PC-3 (cell line): ENCODE measurements around the gene TMEM271. TPM values are rescaled to one million over a fixed set of nuclear protein-coding genes. Genes with fewer than 3 reads are reported as not detected.

Experiments used
- ATAC-seq: fragments of 200-7000 bp; cut with Tn5 transposase; 2 replicates; pipeline ENCODE4 v1.9.1; 2020; ENCODE audit warnings: mild to moderate bottlenecking, moderate library complexity
- BruUV-seq: library from RNA; stranded (reverse); fragments of 400-500 nt; replicated peaks from 2 replicates; lab custom pipeline; 2021; lab: Mats Ljungman, UMichigan
- CTCF ChIA-PET: fragments of 300-600 bp; sonication (Branson Sonifier 250); formaldehyde crosslinking; loops from one replicate; lab custom pipeline; 2022; ENCODE audit warnings: antibody characterized with exemption; lab: Charles Lee
- POLR2A ChIA-PET: fragments of 300-600 bp; sonication (Branson Sonifier 250); formaldehyde crosslinking; loops from one replicate; lab custom pipeline; 2022; ENCODE audit warnings: antibody characterized with exemption; ENCODE audit not compliant: unreplicated experiment; lab: Charles Lee
- DNase-seq: peaks from one replicate; pipeline ENCODE4 v3.0.0-alpha.2; 2015
- H2AFZ ChIP-seq: fragments of 300-600 bp; sonication (generic); 2 replicates; pipeline ENCODE4 v1.6.0; 2016; ENCODE audit warnings: antibody characterized with exemption, low read length
- H3F3A ChIP-seq: fragments of 300-600 bp; sonication (generic); one replicate; pipeline ENCODE4 v1.6.0; 2017; ENCODE audit warnings: antibody characterized with exemption, low read length, control low read depth, mild to moderate bottlenecking; ENCODE audit not compliant: unreplicated experiment
- H3K27ac ChIP-seq: fragments of 300-600 bp; sonication (generic); 2 replicates; pipeline ENCODE4 v1.5.1; 2016; ENCODE audit warnings: mild to moderate bottlenecking, low read length
- H3K27me3 ChIP-seq: fragments of 300-600 bp; sonication (generic); 2 replicates; pipeline ENCODE4 v1.6.1; 2016; ENCODE audit warnings: low read length, mixed read lengths
- H3K36me3 ChIP-seq: fragments of 300-600 bp; sonication (generic); 2 replicates; pipeline ENCODE4 v1.6.1; 2016; ENCODE audit warnings: low read depth, mixed run types, low read length, mixed read lengths
- H3K4me1 ChIP-seq: fragments of 300-600 bp; sonication (generic); 2 replicates; pipeline ENCODE4 v1.5.1; 2016; ENCODE audit warnings: low read length; ENCODE audit not compliant: insufficient read depth
- H3K4me2 ChIP-seq: fragments of 300-600 bp; sonication (generic); 2 replicates; pipeline ENCODE4 v1.6.0; 2016; ENCODE audit warnings: low read length
- H3K4me3 ChIP-seq: fragments of 300-600 bp; sonication (generic); 2 replicates; pipeline ENCODE4 v1.5.1; 2016; ENCODE audit warnings: mild to moderate bottlenecking, low read length, mixed read lengths
- H3K79me2 ChIP-seq: fragments of 300-600 bp; sonication (generic); 2 replicates; pipeline ENCODE4 v1.6.1; 2017; ENCODE audit warnings: low read length, mixed read lengths
- H3K9ac ChIP-seq: fragments of 300-600 bp; sonication (generic); 2 replicates; pipeline ENCODE4 v1.6.0; 2016; ENCODE audit warnings: mild to moderate bottlenecking, low read length
- H3K9me2 ChIP-seq: fragments of 300-600 bp; sonication (generic); replicated peaks from 2 replicates; pipeline ENCODE4 v1.6.1; 2016; ENCODE audit warnings: mixed run types, low read length, mixed read lengths
- H3K9me3 ChIP-seq: fragments of 300-600 bp; sonication (generic); 2 replicates; pipeline ENCODE4 v1.6.1; 2016; ENCODE audit warnings: low read length, mixed read lengths
- H4K20me1 ChIP-seq: fragments of 300-600 bp; sonication (generic); 2 replicates; pipeline ENCODE4 v1.6.1; 2016; ENCODE audit warnings: low read length, mixed read lengths
- CTCF ChIP-seq: fragments of 300-600 bp; sonication (generic); conservative IDR thresholded peaks from 2 replicates; pipeline ENCODE4 v1.5.1; 2017; ENCODE audit warnings: antibody characterized with exemption, low read depth, mild to moderate bottlenecking, low read length
- EZH2 ChIP-seq: fragments of 300-600 bp; sonication (generic); IDR thresholded peaks from one replicate; pipeline ENCODE4 v1.6.1; 2017; ENCODE audit warnings: antibody characterized with exemption, mild to moderate bottlenecking, low read length; ENCODE audit not compliant: unreplicated experiment
- EZH2phosphoT487 ChIP-seq: fragments of 300-600 bp; sonication (generic); IDR thresholded peaks from 2 replicates; pipeline ENCODE4 v1.6.1; 2018; ENCODE audit warnings: mild to moderate bottlenecking, antibody characterized with exemption, low read length, borderline replicate concordance
- intact Hi-C: fragments of 100-400 bp; cut with micrococcal nuclease; formaldehyde crosslinking; loops from 2 replicates; pipeline ENCODE4 v1.9.0; 2023
- total RNA-seq: library from RNA; depleted of rRNA; stranded (reverse); fragments of >200 nt; gene quantifications from 2 replicates; pipeline ENCODE4 v1.2.3, GENCODE V29; 2014

TMEM271 gene
- total RNA-seq, 1 experiment from 2014 or later = not detected

- Histone ChIP-seq H3K27ac (no peak overlapping the region), H3K4me2 (no peak overlapping the region), H2AFZ (no peak overlapping the region), H3K9me3 (no peaks in the 10 kb centered on the region), H4K20me1 (no peaks in the 10 kb centered on the region), H3K4me1 (no peaks in the 10 kb centered on the region), H3K9ac (no peak overlapping the region), H3K27me3 (peaks cover 5% of the 10 kb centered on the region; the same call in 1 of the 2 replicates), H3K9me2 (no peaks in the 10 kb centered on the region), H3K4me3 (no peak overlapping the region), H3K36me3 (no peaks in the 10 kb centered on the region), H3K79me2 (no peaks in the 10 kb centered on the region), H3F3A (no peaks in the 10 kb centered on the region)
- POLR2A ChIA-PET = no interaction called here
- DNase-seq (no peak), ATAC-seq (no peak)
- no peak for TF ChIP-seq EZH2phosphoT487
- no peak for TF ChIP-seq EZH2
- TF ChIP-seq CTCF = no peak
- BruUV-seq = no TSS peak
- intact Hi-C loops = no loop called here
- CTCF ChIA-PET = no interaction called here
Measured at GRCh38 chr4:622996-623913, 47.2 kb upstream of the TMEM271 start.

GRCh38 chr4:622071-622995, 46.2 kb upstream of the TMEM271 start:
- H3K4me1 ChIP-seq = peaks cover 4% of the 10 kb centered on the region; the same call in 1 of the 2 replicates
- no peak overlapping the region for H2AFZ ChIP-seq
- BruUV-seq = no TSS peak
- H3K9me2 ChIP-seq = no peaks in the 10 kb centered on the region
- CTCF ChIA-PET = interaction anchor here (0.8 kb wide), 1 partner anchor 11 kb away, joined by 3 read pairs; no protein-coding TSS in a partner anchor
- H4K20me1 ChIP-seq = no peaks in the 10 kb centered on the region
- H3K9me3 ChIP-seq = no peaks in the 10 kb centered on the region
- H3K4me3 ChIP-seq = no peak overlapping the region
- no peaks in the 10 kb centered on the region for H3K36me3 ChIP-seq
- no peak overlapping the region for H3K9ac ChIP-seq
- H3K79me2 ChIP-seq = no peaks in the 10 kb centered on the region
- no peak for ATAC-seq
- peaks cover 5% of the 10 kb centered on the region; the same call in 1 of the 2 replicates for H3K27me3 ChIP-seq
- no peak for DNase-seq
- H3K4me2 ChIP-seq = no peak overlapping the region
- POLR2A ChIA-PET = no interaction called here
- no peak for TF ChIP-seq CTCF
- no peak for TF ChIP-seq EZH2phosphoT487
- no peak for TF ChIP-seq EZH2
- no peaks in the 10 kb centered on the region for H3F3A ChIP-seq
- intact Hi-C loops = no loop called here
- H3K27ac ChIP-seq = no peak overlapping the region
